NCI-H510A (cell line): Measurements from ENCODE around the gene ZNF266.

Experiments used
- DNase-seq: peaks from one replicate; lab custom pipeline; 2025; lab: John Stamatoyannopoulos, UW

Gene ZNF266

DNA sequence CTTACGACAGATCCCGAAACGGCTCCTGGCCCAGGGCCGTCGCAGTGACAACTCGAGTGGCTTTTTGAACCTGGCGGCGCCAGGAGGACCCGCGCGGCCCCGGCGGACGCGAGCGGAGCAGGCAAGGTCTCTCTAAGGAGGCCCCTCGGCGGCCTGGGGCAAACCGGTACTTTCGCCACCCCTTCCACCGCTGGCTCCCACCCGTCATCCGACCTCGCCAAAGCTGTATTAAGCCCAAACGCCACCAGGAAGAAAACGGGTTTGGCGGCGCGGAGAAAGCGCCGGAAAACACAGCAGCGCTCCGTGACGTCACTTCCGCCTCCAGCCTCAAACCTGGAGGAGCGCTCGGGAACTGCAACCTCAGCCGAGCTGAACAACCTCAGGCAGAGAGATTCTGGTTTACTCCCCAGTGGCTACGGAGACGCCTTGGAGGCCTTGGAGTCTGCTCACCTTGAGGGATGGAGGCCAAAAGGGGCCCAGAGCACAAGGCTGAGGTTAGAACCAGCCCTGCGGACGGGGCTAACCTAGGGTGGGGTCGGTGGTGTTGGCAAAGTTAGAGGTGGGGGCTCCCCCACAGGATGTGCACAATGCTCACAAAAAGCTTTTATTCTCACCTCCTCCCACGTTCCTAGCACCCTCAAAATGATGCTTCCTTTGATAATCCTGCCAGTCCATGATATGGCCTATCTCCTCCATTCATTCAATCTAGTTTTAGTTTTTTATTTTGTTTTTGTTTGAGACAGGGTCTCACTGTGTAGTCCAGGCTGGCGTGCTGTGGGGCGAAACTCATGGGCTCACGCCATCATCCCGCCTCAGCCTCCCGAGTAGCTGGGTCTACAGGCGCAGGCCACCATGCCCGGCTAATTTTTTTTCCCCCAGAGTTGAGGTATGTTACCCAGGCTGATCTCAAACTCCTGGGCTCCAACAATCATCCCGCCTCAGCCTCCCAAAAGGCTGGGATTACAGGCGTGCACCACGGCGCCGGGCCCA, at the start of gene ZNF266:
TSS of gene ZNF266 (minus strand) at position 295 of the 990 bp plus-strand sequence. CDS start 15,484 bp downstream, outside the sequence.
- peak; percentile 83 for DNase-seq

DNA sequence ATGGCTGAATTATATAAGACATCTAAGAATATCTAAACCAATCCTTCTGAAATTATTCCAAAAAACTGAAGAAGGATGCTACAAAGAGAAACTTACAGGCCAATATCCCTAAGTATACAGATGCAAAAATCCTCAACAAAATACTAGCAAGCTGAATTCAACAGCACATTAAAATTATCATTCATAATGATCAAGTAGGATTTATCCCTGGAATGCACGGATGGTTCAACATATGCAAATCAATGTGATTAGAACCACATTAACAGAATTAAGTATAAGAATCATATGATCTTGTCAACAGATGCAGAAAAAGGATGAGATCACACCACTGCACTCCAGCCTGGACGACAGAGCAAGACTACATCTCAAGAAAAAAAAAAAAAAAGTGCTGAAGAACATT, 49.8 kb upstream of the ZNF266 start:
- no peak for DNase-seq

DNA sequence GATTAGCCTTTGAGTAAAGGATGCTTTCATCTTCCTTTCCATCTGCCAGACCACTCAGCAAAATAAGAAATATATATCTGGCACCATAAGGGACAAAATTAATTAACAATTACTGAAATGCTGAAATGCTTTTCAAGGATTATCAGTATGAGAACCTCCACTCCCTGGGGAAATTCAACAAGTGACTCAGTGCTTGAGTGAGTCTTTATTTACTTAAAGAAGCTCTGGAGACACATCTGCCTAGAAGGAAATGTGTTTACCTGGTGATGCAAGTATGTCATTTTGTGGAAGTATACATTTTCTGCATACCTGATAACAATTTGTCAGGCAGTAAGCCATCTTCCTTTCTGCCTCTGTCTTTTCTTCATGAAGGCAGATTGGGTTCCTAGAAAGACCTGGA, 39.6 kb upstream of the ZNF266 start:
- no peak for DNase-seq

GRCh38 chr19:9467161-9467560, 31.8 kb upstream of the ZNF266 start:
- no peak for DNase-seq

GRCh38 chr19:9461938-9462337, 26.6 kb upstream of the ZNF266 start:
- no peak for DNase-seq

- no peak for DNase-seq
These were observed 20.8 kb upstream of the ZNF266 start for GRCh38 chr19:9456018-9456689.

GRCh38 chr19:9453953-9454352, 18.6 kb upstream of the ZNF266 start:
- DNase-seq, result no peak

GRCh38 chr19:9445037-9445436, 9.7 kb upstream of the ZNF266 start:
- DNase-seq, result no peak

GRCh38 chr19:9436358-9436757, 985 bp upstream of the ZNF266 start:
- DNase-seq, result no peak

- DNase-seq, result no peak
These were observed 3.9 kb downstream of the ZNF266 start for GRCh38 chr19:9431475-9431874.

GRCh38 chr19:9430444-9430843, 4.9 kb downstream of the ZNF266 start:
- no peak for DNase-seq

DNA sequence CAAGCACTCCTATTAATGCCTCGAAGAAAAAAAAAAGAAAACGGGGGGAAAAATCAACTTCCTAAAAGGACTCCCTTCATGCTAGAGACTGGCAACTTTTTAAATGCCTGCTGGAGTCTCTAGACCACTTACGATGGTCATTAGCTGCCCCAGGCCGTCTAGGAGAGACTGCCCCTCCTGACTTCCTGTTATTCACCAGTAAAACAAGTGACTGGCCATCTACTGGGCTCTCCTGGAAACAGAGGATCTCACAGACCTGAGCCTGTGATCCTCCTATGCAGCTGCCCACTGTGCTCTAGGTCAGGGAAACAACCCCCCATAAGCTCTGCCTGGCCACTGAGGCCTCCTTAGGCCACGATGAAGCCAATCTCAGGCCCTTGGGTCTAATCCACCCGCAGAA, 7.4 kb downstream of the ZNF266 start:
- no peak for DNase-seq

DNA sequence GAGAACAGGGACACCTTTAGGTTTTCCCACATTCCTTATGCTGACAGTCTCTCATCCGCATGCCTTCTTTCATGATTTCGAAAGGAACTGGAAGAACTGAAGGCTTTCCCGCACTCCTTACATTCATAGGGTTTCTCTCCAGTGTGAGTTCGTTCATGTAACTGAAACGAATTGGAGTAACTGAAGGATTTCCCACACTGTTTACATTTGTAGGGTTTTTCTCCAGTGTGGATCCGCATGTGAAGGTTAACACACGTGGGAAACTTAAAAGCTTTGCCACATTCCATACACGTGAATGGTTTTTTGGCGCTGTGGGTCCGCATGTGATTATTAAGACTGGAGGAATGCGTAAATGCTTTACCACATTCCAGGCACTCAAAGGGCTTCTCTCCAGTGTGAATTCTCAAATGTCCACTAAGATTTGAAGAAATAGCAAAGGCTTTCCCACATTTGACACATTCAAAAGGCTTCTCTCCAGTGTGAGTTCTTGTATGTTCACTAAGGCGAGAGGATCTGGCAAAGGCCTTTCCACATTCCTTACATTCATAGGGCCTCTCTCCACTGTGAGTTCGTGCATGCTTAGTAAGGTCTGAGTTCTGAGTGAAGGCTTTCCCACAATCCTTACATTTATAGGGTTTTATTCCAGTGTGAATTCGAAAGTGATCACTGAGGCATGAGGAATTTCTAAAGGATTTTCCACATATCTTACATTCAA, 22.0 kb downstream of the ZNF266 start:
- DNase-seq, result no peak

DNA sequence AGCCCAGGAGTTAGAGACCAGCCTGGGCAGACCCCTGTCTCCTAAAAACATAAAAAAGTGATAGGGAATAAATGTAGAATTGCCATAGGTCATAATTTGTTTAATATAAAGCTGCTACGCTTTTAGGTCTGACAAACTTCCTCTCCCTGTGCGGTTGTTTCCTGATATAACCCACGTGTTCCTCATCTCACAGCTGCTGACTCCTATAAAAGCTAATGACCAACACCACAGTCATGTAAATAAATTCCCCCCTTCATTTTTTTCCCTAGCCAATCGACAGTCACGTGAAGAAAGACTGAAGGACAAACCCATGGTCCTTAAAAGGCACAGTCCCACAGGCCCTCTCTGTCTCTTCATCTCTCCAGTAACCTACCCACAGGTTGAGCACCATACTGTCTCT, 27.5 kb downstream of the ZNF266 start:
- DNase-seq, result no peak

DNA sequence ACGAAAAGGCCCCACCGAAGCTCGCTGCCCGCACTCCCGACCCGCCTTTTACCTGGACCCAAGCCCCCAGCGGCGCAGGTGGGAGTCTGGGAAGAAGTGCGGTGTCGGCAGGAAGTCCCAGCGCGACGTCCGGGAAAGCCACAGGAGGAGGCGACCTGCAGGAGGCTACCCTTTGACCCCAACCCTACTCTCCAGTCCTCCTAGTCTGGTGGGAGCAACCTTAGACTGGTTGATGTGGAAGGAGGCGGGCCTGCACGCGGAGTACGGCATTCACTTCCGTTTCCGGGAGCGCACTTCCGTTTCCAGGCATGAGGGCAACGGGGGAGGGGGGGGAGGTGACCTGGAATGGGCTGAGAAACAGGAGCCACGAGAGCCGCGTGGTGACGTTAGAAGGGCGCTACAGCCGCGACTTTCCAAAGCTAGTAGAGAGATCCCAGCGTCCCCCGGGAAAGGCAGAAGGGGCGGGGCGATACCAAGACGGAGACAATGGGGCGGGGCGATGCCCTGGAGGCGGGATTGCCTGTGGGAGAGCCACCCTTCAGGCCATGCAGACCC, 28.5 kb downstream of the ZNF266 start:
- DNase-seq, result no peak

- DNase-seq, result no peak
These were observed 54.0 kb downstream of the ZNF266 start for GRCh38 chr19:9381361-9381785.

- no peak for DNase-seq
These were observed 64.4 kb downstream of the ZNF266 start for GRCh38 chr19:9370738-9371619.

GRCh38 chr19:9362905-9363304, 72.5 kb downstream of the ZNF266 start, which contains the start of gene ZNF177:
ZNF177 (plus strand) TSS chr19:9363013; CDS start chr19:9378312, 15,299 bp downstream.
- no peak for DNase-seq
